ENCODE results near the gene CACNB4. TPM values are rescaled to one million over a fixed set of nuclear protein-coding genes. Genes with fewer than 3 reads are reported as not detected.

Gene CACNB4
- total RNA-seq, 1 experiment from 2014 or later: 2.0 TPM

GRCh38 chr2:152042636-152043615 is 55.9 kb downstream of the CACNB4 start:
- ATAC-seq: no peak
- Histone ChIP-seq H3K4me1 (ENCODE audit: control insufficient read depth in 1 of 2, insufficient read depth in 2 of 2, low read length in 2 of 2) (no peaks in the 10 kb centered on the region), H3K27ac (ENCODE audit: low read depth, low read length) (no peak overlapping the region), H3K9me2 (ENCODE audit: insufficient read depth) (no peaks in the 10 kb centered on the region), H3K36me3 (ENCODE audit: control insufficient read depth in 1 of 2, insufficient read depth in 2 of 2, low read length in 2 of 2) (no peaks in the 10 kb centered on the region), H3K9me3 (ENCODE audit: control insufficient read depth in 1 of 2, insufficient read depth in 1 of 2, low read depth in 1 of 2, low read length in 2 of 2) (no peaks in the 10 kb centered on the region), H4K20me1 (ENCODE audit: insufficient read depth) (no peaks in the 10 kb centered on the region), H3K27me3 (ENCODE audit: insufficient read depth, low read length) (no peaks in the 10 kb centered on the region), H2AFZ (ENCODE audit: low read depth, low read length, poor library complexity, severe bottlenecking) (no peak overlapping the region), H3K4me2 (ENCODE audit: low read length) (no peak overlapping the region), H3K4me3 (replicated peaks in 1 of 2; ENCODE audit: low read depth in 1 of 2, low read length in 2 of 2) (no peak overlapping the region), H3K9ac (ENCODE audit: low read length) (no peak overlapping the region), H3K79me2 (ENCODE audit: insufficient read depth, low read length) (no peaks in the 10 kb centered on the region)
- TF ChIP-seq TCF7L2 (IDR thresholded peaks at IDR 0.05; ENCODE audit: borderline replicate concordance, extremely low read depth, insufficient read depth, insufficient read length) (no peak), MAX (IDR thresholded peaks at IDR 0.05) (no peak), CEBPB (IDR thresholded peaks at IDR 0.05; ENCODE audit: low read depth) (no peak), REST (IDR thresholded peaks at IDR 0.05; ENCODE audit: low read depth) (no peak), SIN3A (IDR thresholded peaks at IDR 0.05; ENCODE audit: low read depth) (no peak), SP1 (IDR thresholded peaks at IDR 0.05; ENCODE audit: low read depth) (no peak), ATF3 (IDR thresholded peaks at IDR 0.05) (no peak), EZH2phosphoT487 (IDR thresholded peaks at IDR 0.05; ENCODE audit: borderline replicate concordance) (no peak), EZH2 (IDR thresholded peaks at IDR 0.05) (no peak), FOSL1 (IDR thresholded peaks at IDR 0.05; ENCODE audit: low read depth) (no peak), ELF1 (IDR thresholded peaks at IDR 0.05; ENCODE audit: borderline replicate concordance, low read depth) (no peak), ZNF274 (IDR thresholded peaks at IDR 0.05; ENCODE audit: low read depth, low read length) (no peak), SRF (IDR thresholded peaks at IDR 0.05; ENCODE audit: low read depth) (no peak)
- intact Hi-C loops (cut with micrococcal nuclease): no loop called here
- ChIA-PET POLR2A (no interaction called here), RAD21 (ENCODE audit: low non-redundant PET in 1 of 2, low total read pairs in 2 of 2, uncharacterized antibody in 2 of 2, unreplicated experiment in 2 of 2) (no interaction called here), CTCF (interaction anchor here (1.2 kb wide), 1 partner anchor 593 kb away, joined by 3 read pairs; no protein-coding TSS in a partner anchor)
- no peak for DNase-seq (ENCODE audit: low read depth, low spot score)
- no TSS peak for BruUV-seq (replicated peaks)

All from HCT116 (cell line).